Measurements from ENCODE around the gene VSIG4. TPM values are rescaled to one million over a fixed set of nuclear protein-coding genes. Genes with fewer than 3 reads are reported as not detected.
"Not testable (repeated sequence)": the region's sequence is repeated elsewhere in the genome, so short reads cannot be mapped to it uniquely, and the experiment has no call there.

VSIG4 gene
- total RNA-seq, 1 experiment from 2014 or later = not detected

DNA sequence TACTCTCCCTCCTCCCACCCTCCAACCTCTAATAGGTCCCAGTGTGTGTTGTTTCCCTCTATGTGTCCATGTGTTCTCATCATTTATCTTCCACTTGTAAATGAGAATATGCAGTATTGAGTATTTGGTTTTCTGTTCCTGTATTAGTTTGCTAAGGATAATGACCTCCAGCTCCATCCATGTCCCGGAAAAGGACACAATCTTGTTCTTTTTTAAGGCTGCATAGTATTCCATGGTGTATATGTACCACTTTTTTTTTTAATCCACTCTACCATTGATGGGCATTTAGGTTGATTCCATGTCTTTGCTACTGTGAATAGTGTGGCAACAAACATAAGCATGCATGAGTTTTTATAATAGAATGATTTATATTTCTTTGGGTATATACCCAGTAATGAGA, 62.7 kb downstream of the VSIG4 start:
- DNase-seq (ENCODE audit: low spot score) = not testable (repeated sequence)

- no peak for DNase-seq (ENCODE audit: low spot score)
These were observed 63.7 kb downstream of the VSIG4 start for GRCh38 chrX:65976161-65976560.

GRCh38 chrX:65975161-65975751, 64.6 kb downstream of the VSIG4 start:
- DNase-seq (ENCODE audit: low spot score) = not testable (repeated sequence)

Other genes starting within 250 kb of the VSIG4 start
- not detected in 2 replicates for gene HEPH, start 124.2 kb upstream of the VSIG4 start, total RNA-seq (2014; rRNA removed; shearing (Covaris generic))